NCI-H2107 treated with DMSO at 0.1 percent for 48 hours (cell line): ENCODE data around the gene PIK3R2.
A peak's percentile ranks its signal among the peaks of the same experiment; 100 is the strongest.
"Not testable (repeated sequence)": the region's sequence is repeated elsewhere in the genome, so short reads cannot be mapped to it uniquely, and the experiment has no call there.

ENCODE experiments used
- DNase-seq: peaks from one replicate; lab custom pipeline; 2025; ENCODE audit not compliant: unreplicated experiment; lab: John Stamatoyannopoulos, UW

The PIK3R2 gene

DNA sequence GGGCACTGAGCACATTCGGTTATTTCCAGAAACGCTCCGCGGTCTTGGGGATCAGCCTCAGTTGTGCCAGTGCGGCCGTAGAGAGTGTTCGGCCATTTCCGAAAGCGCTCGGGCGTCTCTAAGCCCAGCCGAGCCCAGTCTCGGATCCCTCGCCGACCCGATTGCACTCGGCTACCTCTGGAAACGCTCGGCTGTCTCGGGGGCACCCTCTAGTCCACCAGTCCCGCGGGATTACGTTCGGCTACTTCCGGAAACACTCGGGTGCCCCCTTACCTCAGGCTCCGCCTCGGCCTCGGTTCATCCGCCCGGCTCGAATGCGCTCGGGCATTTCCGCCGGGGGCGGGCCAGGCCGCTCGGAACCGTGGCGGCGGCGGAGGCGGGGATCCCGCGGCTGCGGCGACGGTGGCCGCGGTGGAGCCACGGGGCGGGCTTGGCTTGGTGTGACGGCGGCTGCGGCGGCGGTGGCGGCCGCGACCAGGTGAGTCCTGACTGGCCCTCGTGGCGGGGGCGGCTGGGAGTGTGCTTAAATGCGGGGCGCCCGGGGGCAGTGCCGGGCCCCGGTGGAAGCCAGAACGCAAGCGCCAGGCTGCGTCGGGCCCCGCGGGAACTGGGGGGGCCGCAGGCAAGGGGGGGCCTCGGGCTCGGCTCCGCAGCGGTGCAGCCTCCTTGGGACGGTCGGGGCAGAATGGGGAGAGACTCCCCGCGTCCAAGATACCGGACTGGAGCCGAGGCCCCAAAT lies at the start of gene PIK3R2:
PIK3R2 (plus strand) TSS at position 347 of the 739 bp plus-strand sequence. CDS start 2,717 bp downstream, outside the sequence.
- peak; percentile 96 for DNase-seq

- DNase-seq: no peak
Measured at GRCh38 chr19:18104793-18105131, 48.2 kb upstream of the PIK3R2 start.

- DNase-seq: not testable (repeated sequence)
Measured at GRCh38 chr19:18105259-18105658, 47.7 kb upstream of the PIK3R2 start.

DNA sequence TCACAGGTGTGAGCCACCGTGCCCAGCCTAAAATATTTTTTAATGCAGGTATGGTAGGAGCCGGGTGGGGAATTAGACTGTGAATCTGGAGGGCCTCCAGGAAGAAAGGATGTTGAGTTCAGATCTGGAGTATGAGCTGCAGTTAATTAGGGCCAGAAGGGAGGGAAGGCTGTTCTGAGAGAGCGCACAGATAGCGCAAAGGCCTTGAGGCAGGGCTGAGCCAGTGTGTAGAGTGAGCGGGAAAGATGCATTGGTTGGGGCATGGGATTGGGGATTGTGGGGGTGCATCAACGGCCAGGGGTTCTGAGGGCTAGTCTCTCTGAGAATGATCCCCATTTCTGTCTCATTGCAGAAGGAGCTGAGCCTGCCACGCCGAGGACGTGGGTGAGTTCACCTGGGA lies 45.7 kb upstream of the PIK3R2 start:
- DNase-seq: no peak

DNA sequence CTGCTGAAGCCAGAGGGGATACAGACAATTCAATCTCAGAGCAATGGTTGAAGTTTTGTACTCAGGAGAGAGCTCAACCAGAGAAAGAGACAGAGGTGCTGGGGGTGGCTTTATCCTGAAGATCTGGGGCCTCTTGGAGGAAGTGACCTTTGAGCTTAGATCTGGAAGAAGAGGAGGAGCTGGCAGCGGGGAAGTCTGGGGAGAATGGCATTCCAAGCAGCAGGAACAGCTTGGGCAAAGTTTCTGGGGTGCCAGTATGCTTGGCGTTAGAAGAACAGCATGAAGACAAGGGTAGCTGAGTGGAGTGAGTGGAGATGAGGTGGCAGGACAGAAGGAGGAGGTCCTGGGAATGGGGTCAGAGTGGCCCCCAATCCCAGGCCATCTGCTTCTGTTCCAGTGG lies 44.1 kb upstream of the PIK3R2 start:
- no peak for DNase-seq

DNA sequence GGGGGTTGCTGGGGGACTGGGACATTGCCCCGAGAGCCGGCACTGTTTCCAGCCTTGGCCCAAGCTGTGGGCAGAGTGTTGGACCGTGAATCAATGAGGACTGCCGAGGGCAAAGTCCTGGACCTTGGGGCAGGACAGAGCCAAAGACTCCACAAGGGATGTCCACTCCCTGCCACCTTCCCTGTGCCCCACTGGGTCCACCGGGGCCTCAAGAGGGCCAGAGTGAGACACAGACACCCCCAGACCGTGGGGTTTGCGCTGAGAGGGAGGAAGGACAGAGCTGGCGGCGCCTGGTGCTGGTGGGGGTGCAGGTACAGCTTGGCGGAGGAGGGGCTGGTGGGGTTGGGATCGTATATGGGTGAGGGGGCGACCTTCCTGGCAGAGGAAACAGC lies 43.6 kb upstream of the PIK3R2 start:
- no peak for DNase-seq

GRCh38 chr19:18109733-18110608 lies 43.0 kb upstream of the PIK3R2 start:
- DNase-seq: no peak

GRCh38 chr19:18110609-18111232 lies 42.2 kb upstream of the PIK3R2 start:
- DNase-seq: no peak

- DNase-seq: peak; percentile 59
Measured at GRCh38 chr19:18112989-18113478, 39.9 kb upstream of the PIK3R2 start.

GRCh38 chr19:18113827-18114226 lies 39.1 kb upstream of the PIK3R2 start:
- no peak for DNase-seq

GRCh38 chr19:18114483-18114882 lies 38.5 kb upstream of the PIK3R2 start:
- no peak for DNase-seq

DNA sequence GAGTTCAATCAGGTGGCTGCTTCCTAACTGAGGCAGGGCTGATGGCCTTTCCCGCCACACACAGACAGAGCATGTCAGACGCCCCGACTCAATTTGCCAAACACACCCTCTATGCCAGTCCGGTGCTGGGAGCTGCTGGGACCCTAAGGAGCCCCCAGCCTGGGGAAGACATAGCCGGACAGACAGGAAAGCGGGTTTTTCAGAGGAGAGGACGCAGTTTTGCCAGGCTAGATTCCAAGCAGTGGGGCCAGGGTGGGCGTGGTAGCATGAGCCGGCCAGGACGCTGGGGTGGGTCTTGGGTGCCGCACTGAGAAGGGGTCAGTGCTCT lies 35.6 kb upstream of the PIK3R2 start:
- DNase-seq: no peak

DNA sequence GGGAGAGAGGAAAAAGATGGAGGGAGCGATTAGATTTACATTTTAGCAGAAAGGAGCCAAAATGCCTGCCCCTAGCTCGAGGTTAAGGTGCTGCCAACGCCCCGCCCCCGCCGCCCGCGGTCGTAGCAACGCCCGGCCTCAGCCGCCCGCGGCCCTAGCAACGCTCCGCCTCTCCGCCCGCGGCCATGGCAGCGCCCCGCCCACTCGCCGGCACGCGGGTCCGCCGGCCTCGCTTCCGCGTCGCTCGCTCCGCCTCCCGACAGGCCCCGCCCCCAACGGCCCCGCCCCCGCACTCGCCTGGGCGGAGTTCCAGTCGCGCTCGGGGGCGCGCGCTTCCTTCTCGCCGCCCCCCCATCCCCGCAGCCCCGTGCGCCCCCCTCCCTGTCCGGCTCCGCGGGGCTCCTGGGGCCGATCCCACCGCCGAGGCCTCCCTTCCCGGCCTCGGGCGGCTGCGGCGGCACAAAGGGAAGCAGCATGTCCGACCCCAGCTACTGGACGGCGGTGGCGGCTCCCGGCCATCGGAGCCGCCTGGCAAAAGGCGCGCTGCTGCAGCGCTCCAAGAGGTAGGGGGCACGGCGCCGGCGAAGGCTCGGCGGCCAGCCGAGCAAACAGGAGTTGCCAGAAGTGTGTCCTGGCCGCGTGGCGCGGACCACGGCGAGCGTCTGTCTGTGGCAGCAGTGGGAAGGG lies 35.1 kb upstream of the PIK3R2 start:
- DNase-seq: peak; percentile 65

DNA sequence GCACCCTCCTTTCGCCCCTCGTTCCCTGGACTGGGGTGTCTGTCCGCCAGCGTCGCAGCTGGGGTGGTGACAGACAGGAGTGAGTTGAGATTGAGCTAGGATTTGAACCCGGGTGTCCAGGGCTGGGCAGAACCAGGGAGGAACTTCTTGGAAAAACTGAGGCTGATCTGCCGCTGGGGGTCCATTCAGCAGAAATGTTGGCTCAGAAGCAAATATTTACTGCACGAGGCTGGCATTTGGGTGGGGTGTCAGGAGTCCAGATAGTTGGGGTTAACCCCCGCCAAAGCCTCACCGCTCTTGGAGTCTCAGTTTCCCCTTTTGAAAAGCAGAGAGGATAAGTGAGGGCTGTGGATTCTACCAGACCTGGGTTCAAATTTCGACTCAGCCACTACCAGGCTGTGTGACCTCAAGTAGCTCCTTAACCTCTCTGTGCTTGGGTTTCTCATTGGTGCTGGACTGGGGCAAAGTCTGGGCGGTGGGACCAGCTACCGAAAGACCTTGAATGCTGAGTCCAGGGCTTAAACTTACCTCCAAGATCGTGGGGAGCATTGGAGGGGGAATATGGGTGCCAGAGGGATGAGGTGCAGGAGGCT lies 34.4 kb upstream of the PIK3R2 start:
- DNase-seq: no peak

- DNase-seq: no peak
Measured at GRCh38 chr19:18119013-18119716, 33.8 kb upstream of the PIK3R2 start.

DNA sequence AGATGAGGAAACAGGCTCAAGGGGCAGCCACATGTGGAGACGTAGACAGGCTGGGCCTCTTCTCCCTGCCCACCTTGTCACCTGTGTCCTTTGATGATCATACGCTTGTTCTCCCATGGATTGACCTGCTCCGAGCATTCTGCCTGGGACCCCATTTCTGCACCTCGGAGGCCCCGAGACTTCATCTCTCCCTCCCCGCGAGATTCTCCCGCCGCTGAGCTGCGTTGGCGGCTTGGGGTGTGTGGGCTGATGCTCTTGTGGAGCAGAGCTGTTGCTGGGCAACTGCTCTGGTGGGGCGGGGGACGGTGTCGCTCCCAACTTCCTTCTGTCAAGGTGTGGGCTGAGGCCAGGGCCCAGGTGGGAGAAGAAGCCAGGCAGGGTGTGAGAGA lies 33.3 kb upstream of the PIK3R2 start:
- no peak for DNase-seq

- DNase-seq: no peak
Measured at GRCh38 chr19:18120127-18120526, 32.8 kb upstream of the PIK3R2 start.

- DNase-seq: no peak
Measured at GRCh38 chr19:18121166-18121565, 31.8 kb upstream of the PIK3R2 start.

- DNase-seq: no peak
Measured at GRCh38 chr19:18122424-18122823, 30.5 kb upstream of the PIK3R2 start.
